GM12864 (cell line): ENCODE data around the gene ASB7.

Source experiments
- DNase-seq: peaks from one replicate; pipeline ENCODE4 v3.0.0-alpha.2; 2011; ENCODE audit warnings: low read depth
- H3K4me3 ChIP-seq: 2 replicates; pipeline ENCODE4 v1.5.1; 2011; ENCODE audit warnings: mild to moderate bottlenecking, low read depth, low read length, control low read depth
- CTCF ChIP-seq: IDR thresholded peaks from 2 replicates; pipeline ENCODE4 v1.5.1; 2011; ENCODE audit warnings: low read depth, mild to moderate bottlenecking, moderate library complexity, low read length, control low read depth, inconsistent platforms; ENCODE audit errors: missing control alignments

ASB7 gene

GRCh38 chr15:100612539-100612938 lies 10.2 kb downstream of the ASB7 start:
- no peak for TF ChIP-seq CTCF
- no peak overlapping the region for H3K4me3 ChIP-seq
- DNase-seq, result no peak

- no peak for TF ChIP-seq CTCF
- no peak for DNase-seq
- H3K4me3 ChIP-seq, result no peak overlapping the region
These were observed 10.8 kb downstream of the ASB7 start for GRCh38 chr15:100613208-100613607.

GRCh38 chr15:100614336-100614735 lies 11.9 kb downstream of the ASB7 start:
- no peak for DNase-seq
- TF ChIP-seq CTCF, result no peak
- H3K4me3 ChIP-seq, result no peak overlapping the region

- no peak overlapping the region for H3K4me3 ChIP-seq
- no peak for TF ChIP-seq CTCF
- no peak for DNase-seq
These were observed 12.5 kb downstream of the ASB7 start for GRCh38 chr15:100614918-100615317.

- no peak for TF ChIP-seq CTCF
- no peak for DNase-seq
- no peak overlapping the region for H3K4me3 ChIP-seq
These were observed 13.4 kb downstream of the ASB7 start for GRCh38 chr15:100615801-100616200.

GRCh38 chr15:100616700-100617099 lies 14.3 kb downstream of the ASB7 start:
- no peak for DNase-seq
- TF ChIP-seq CTCF, result no peak
- H3K4me3 ChIP-seq, result no peak overlapping the region

- no peak overlapping the region for H3K4me3 ChIP-seq
- TF ChIP-seq CTCF, result no peak
- DNase-seq, result no peak
These were observed 20.9 kb downstream of the ASB7 start for GRCh38 chr15:100623301-100623700.
